Coronary artery (tissue), 2 donors: Measurements from ENCODE around the gene POU2AF2.
A peak's percentile ranks its signal among the peaks of the same experiment; 100 is the strongest.

Experiments
- DNase-seq: peaks from one replicate; pipeline ENCODE4 v3.0.0-alpha.2; 2017; ENCODE audit warnings: low spot score
- H3K27ac ChIP-seq, 2 donors: fragments of 200-600 bp; sonication (generic); one replicate each; pipeline ENCODE4 v1.5.1; 2016 to 2019
- H3K4me3 ChIP-seq: fragments of 200-600 bp; sonication (generic); 2 replicates; pipeline ENCODE4 v1.5.1; 2016; ENCODE audit warnings: mild to moderate bottlenecking, moderate library complexity
- CTCF ChIP-seq: fragments of 200-600 bp; sonication (generic); IDR thresholded peaks from one replicate; pipeline ENCODE4 v1.5.1; 2019; ENCODE audit warnings: antibody characterized with exemption

Gene POU2AF2

GRCh38 chr11:111320728-111321568, 75.4 kb downstream of the POU2AF2 start:
- TF ChIP-seq CTCF: no peak
- H3K27ac ChIP-seq: peak overlapping the region in 1 of 2 donors; percentile 0
- H3K4me3 ChIP-seq: no peak overlapping the region
- DNase-seq: no peak

GRCh38 chr11:111322534-111322933, 77.0 kb downstream of the POU2AF2 start:
- Histone ChIP-seq H3K4me3 (no peak overlapping the region), H3K27ac (no peak overlapping the region)
- TF ChIP-seq CTCF: no peak
- no peak for DNase-seq

- Histone ChIP-seq H3K27ac (peak overlapping the region; percentile 81 to 89), H3K4me3 (no peak overlapping the region)
- no peak for DNase-seq
- no peak for TF ChIP-seq CTCF
Observed at GRCh38 chr11:111324277-111324720, 78.8 kb downstream of the POU2AF2 start.

GRCh38 chr11:111325259-111325658, 79.7 kb downstream of the POU2AF2 start:
- DNase-seq: no peak
- Histone ChIP-seq H3K27ac (peak overlapping the region; percentile 81 to 89), H3K4me3 (no peak overlapping the region)
- TF ChIP-seq CTCF: no peak

- DNase-seq: no peak
- no peak for TF ChIP-seq CTCF
- H3K27ac ChIP-seq: peak overlapping the region; percentile 89
- no peak overlapping the region for H3K4me3 ChIP-seq
Observed at GRCh38 chr11:111326824-111327223, 81.3 kb downstream of the POU2AF2 start.

- Histone ChIP-seq H3K27ac (peak overlapping the region; percentile 89), H3K4me3 (no peak overlapping the region)
- TF ChIP-seq CTCF: no peak
- DNase-seq: peak; percentile 85
Observed at GRCh38 chr11:111327908-111328624, 82.5 kb downstream of the POU2AF2 start.
